Nephron progenitor cell (in vitro differentiated cells): ENCODE data around the gene LOXHD1.
A peak's percentile ranks its signal among the peaks of the same experiment; 100 is the strongest.

ENCODE experiments used
- DNase-seq: peaks from one replicate; pipeline ENCODE4 v3.0.0; 2021
- H3K27ac Mint-ChIP-seq: 2 replicates; pipeline ENCODE4 v1.8.0; 2021; ENCODE audit warnings: mild to moderate bottlenecking, moderate library complexity, mixed read lengths
- H3K27me3 Mint-ChIP-seq: 2 replicates; pipeline ENCODE4 v1.8.0; 2021; ENCODE audit warnings: mild to moderate bottlenecking, low read depth, mixed read lengths; ENCODE audit not compliant: poor library complexity
- H3K36me3 Mint-ChIP-seq: 2 replicates; pipeline ENCODE4 v1.8.0; 2021; ENCODE audit warnings: low read depth, mixed read lengths
- H3K4me1 Mint-ChIP-seq: 2 replicates; pipeline ENCODE4 v1.8.0; 2021; ENCODE audit warnings: mixed read lengths
- H3K4me3 Mint-ChIP-seq: 2 replicates; pipeline ENCODE4 v1.8.0; 2021; ENCODE audit warnings: mild to moderate bottlenecking, moderate library complexity, mixed read lengths
- H3K9me3 Mint-ChIP-seq: 2 replicates; pipeline ENCODE4 v1.8.0; 2021; ENCODE audit warnings: mild to moderate bottlenecking, moderate library complexity, mixed read lengths
- TF ChIP-seq, protein P1 (sequence below): fragments of 200-600 bp; sonication (generic); IDR thresholded peaks from 2 replicates; pipeline ENCODE4 v1.5.0; 2021; ENCODE audit warnings: antibody characterized with exemption

LOXHD1 gene

DNA sequence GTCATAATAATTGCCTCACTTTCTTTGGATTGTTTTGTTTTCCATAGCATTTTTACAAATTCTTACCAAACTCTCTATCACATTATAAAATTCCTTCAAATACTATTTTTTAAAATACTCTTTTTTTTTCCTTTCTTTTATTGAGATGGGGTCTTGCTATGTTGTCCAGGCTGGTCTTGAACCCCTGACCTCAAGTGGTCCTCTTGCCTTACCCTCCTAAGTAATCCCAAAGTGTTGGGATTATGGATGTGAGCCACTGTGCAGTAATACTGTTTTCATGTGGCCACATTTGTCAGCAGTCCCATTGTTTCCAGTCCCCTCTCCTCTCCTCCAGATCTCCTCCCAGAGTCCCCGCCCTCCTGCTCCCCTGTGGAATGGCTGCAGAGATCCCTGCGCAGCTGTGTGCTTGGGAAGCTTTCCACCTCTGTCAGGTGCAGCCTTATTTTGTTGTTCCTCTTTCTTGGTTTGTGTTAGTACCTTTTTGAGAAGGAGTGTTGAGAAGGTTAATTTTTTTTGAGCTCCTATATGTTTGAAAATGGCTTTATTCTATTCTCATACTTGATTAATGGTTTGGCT is 227.3 kb downstream of the LOXHD1 start:
- Mint-ChIP-seq H3K9me3 (no peaks in the 10 kb centered on the region), H3K4me3 (no peak overlapping the region), H3K4me1 (peaks cover 69% of the 10 kb centered on the region), H3K36me3 (peaks cover 17% of the 10 kb centered on the region), H3K27me3 (peaks cover 3% of the 10 kb centered on the region), H3K27ac (no peak overlapping the region)
- TF ChIP-seq, protein P1, sequence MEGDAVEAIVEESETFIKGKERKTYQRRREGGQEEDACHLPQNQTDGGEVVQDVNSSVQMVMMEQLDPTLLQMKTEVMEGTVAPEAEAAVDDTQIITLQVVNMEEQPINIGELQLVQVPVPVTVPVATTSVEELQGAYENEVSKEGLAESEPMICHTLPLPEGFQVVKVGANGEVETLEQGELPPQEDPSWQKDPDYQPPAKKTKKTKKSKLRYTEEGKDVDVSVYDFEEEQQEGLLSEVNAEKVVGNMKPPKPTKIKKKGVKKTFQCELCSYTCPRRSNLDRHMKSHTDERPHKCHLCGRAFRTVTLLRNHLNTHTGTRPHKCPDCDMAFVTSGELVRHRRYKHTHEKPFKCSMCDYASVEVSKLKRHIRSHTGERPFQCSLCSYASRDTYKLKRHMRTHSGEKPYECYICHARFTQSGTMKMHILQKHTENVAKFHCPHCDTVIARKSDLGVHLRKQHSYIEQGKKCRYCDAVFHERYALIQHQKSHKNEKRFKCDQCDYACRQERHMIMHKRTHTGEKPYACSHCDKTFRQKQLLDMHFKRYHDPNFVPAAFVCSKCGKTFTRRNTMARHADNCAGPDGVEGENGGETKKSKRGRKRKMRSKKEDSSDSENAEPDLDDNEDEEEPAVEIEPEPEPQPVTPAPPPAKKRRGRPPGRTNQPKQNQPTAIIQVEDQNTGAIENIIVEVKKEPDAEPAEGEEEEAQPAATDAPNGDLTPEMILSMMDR = no peak
- DNase-seq = no peak

DNA sequence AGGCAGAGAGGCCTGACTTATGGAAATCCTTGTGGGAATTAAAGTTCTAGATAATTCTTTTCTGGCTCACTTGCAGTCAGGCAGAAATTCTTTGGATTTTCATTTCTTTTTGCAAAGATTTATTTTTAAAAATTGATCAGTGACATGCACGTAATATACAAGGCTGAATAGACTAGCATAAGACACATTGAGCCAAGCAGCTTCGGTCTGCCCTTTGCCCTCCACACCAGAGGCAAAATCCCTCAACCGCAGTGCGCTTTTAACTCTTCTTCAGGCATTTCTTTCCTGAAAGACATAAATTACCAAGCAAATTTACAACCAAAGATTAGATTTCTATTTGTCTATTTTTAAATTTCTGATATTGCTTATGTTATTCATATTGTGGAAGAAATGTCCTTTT is 227.9 kb downstream of the LOXHD1 start:
- Mint-ChIP-seq H3K9me3 (no peaks in the 10 kb centered on the region), H3K27ac (no peak overlapping the region), H3K4me3 (no peak overlapping the region), H3K27me3 (peaks cover 3% of the 10 kb centered on the region), H3K4me1 (peaks cover 70% of the 10 kb centered on the region), H3K36me3 (peaks cover 11% of the 10 kb centered on the region)
- TF ChIP-seq, protein P1 = no peak
- DNase-seq = no peak

DNA sequence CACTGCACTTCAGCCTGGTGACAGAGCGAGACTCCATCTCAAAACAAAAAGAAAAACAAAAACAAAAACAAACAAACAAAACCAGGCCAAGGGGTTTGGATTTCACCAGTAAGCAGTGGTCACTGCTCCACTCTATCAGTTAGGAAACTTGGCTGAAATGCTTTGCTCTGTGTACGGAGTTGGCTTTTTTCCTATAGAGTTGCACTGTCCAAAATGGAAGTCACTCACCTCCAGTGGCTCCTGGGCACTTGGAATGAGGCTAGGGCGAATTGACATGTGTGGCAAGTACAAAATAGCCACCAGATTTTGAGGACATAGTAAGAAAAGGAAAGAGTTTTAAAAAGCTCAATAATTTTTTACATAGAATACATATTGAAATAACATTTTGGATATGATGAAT is 228.7 kb downstream of the LOXHD1 start:
- Mint-ChIP-seq H3K27me3 (peaks cover 3% of the 10 kb centered on the region), H3K4me3 (no peak overlapping the region)

DNA sequence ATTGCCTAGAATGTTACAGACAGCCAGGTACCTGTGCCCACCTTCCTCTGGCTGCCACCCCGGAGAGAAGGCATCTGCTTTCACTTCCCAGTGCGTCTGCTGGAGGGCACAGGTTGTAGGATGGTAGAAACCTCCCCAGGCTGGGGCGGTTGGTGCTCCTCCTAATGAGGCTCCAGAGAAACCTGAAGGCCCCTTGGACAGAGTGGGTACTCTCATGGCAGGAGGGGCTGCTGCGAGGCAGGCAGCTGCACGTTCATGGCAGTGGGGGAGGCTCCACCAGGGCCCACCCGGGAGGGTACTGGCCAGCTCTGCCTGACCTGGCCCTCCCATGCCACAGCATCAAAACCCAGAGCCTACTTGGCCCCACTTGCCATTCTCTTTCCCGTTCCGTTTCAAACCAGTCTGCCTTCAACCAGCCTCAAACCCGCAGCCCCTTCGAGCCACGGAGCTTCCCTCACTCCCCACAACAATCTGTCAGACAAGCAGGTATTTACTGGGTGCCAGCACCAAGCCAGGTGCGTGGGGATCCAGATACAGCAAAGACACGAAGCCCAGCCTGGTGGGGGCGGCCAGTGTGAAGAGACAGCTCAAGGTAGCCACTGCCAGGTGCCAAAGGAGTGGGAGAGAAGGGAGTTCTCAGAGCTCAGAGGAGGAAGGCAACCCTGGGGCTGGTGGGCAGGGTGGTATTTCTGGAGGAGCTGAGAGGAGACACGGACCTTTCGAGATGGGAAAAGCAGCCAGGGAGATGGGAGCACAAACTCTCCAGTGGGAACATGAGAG is 229.6 kb downstream of the LOXHD1 start:
- peaks cover 5% of the 10 kb centered on the region for H3K36me3 Mint-ChIP-seq
- DNase-seq = no peak
- H3K27me3 Mint-ChIP-seq = peaks cover 3% of the 10 kb centered on the region
- no peaks in the 10 kb centered on the region for H3K9me3 Mint-ChIP-seq
- peak overlapping the region; percentile 69 for H3K27ac Mint-ChIP-seq
- H3K4me1 Mint-ChIP-seq = peaks cover 84% of the 10 kb centered on the region
- TF ChIP-seq, protein P1 = no peak
- H3K4me3 Mint-ChIP-seq = no peak overlapping the region

More for the DNA sequence above, 228.7 kb downstream of the LOXHD1 start:
- Mint-ChIP-seq H3K4me1 (peaks cover 74% of the 10 kb centered on the region), H3K9me3 (no peaks in the 10 kb centered on the region), H3K36me3 (peaks cover 5% of the 10 kb centered on the region), H3K27ac (no peak overlapping the region)
- no peak for DNase-seq
- TF ChIP-seq, protein P1 = no peak
